ENCODE measurements around the gene FRAS1. TPM values are rescaled to one million over a fixed set of nuclear protein-coding genes. Genes with fewer than 3 reads are reported as not detected.

Gene FRAS1
- total and polyA plus RNA-seq, 2 of the 8 experiments (the other 6 are each of a cell fraction or from before 2014, with no cell fraction given): 38.5 to 109 TPM

DNA sequence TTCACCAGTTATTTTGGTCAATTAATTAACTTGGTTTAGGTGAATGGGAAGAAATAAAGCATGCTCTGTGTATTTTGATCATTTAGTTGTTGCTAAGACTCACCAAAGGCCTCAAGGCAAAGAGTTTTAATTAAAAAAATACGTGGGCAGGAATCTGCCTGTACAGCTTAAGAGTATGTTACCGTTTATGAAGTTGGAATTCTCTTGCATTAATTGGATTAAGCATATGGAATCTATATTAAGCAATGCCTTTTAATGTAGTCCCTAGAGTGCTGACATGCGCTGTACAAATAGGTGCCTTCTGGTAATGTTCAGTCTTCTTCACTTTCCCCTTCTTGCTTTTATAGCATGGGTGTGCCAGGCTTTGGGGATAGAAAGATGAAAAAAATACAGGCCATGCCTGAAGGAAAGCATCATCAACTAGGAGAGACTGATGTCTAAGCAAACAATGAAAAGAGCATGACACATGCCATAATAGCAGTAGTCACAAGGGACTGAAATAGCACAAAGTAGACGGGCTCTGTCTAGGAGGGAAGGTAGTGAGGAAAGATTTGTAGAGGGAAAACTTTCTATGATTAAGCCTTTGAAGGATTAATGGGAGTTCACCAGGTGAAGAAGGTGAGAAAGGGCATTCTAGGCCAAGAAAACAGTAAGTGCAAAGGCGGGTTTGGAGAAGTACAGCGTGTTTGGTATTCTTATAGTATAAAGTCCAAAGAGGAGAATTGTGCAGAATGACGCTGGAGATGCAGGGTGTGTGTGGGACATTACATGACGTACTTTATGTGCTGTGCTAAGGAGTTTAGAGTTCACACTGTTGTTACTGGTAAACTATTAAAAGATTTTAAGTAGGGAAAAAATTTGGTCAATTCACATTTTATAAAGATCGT lies 268.4 kb downstream of the FRAS1 start:
- FAIRE-seq: no peak
- 83% methylated on average over 9 of the region's 9 CpGs; no CpG with 5 or more reads in 1 of the 2 experiments for WGBS, 2 experiments (ENCODE audit: extremely low coverage in 1 of 2, insufficient coverage in 1 of 2, insufficient read length in 1 of 2, insufficient replicate concordance in 2 of 2, low coverage in 1 of 2, low lambda C conversion rate in 2 of 2, missing lambda C conversion rate in 1 of 2)
- H3K14ac ChIP-seq (ENCODE audit: insufficient read length): no peak overlapping the region
- ChIA-PET CTCF (ENCODE audit: partially characterized antibody) (interaction anchor here (1.2 kb wide), 1 partner anchor 16 kb away, joined by 3 read pairs; no protein-coding TSS in a partner anchor), POLR2A (ENCODE audit: partially characterized antibody) (interaction anchor here (0.9 to 1.3 kb wide), 3 partner anchors 9 to 29 kb away, joined by 3 to 4 read pairs (median 3); no protein-coding TSS in a partner anchor)
- H3K18ac ChIP-seq (ENCODE audit: extremely low read depth, low read length): no peak overlapping the region
- no peak overlapping the region for H2BK15ac ChIP-seq (ENCODE audit: low read length)
- no peak overlapping the region for H3K9ac ChIP-seq (replicated peaks in 1 of 4; ENCODE audit: extremely low read depth in 1 of 4, low read depth in 3 of 4, low read length in 3 of 4)
- no peak overlapping the region for H4K8ac ChIP-seq (ENCODE audit: extremely low read depth, insufficient read depth, low read length)
- H3K27me3 ChIP-seq (replicated peaks in 1 of 4; ENCODE audit: control insufficient read depth in 3 of 4, extremely low read depth in 1 of 4, insufficient read depth in 3 of 4, low read length in 3 of 4): no peaks in the 10 kb centered on the region
- no peak overlapping the region for H3K23ac ChIP-seq (ENCODE audit: insufficient read length)
- H2BK5ac ChIP-seq (ENCODE audit: low read depth, low read length): no peak overlapping the region
- H2AK5ac ChIP-seq (ENCODE audit: low read depth, low read length): no peak overlapping the region
- DNase-seq (ENCODE audit: low read depth in 1 of 2, low spot score in 2 of 2): no peak
- no peaks in the 10 kb centered on the region for H3K23me2 ChIP-seq (ENCODE audit: low read depth, low read length)
- 0 out of 7 replicates have a peak, but pooled peaks cover 0 to 2% (median 0%) of the 10 kb centered on the region in 4 experiments for H3K4me1 ChIP-seq (replicated peaks in 1 of 4; ENCODE audit: control insufficient read depth in 3 of 4, insufficient read depth in 4 of 4, low read length in 3 of 4)
- no peaks in the 10 kb centered on the region for H3K9me3 ChIP-seq (ENCODE audit: insufficient read depth in 2 of 2, low read depth in 1 of 2, low read length in 1 of 2)
- H3K4me2 ChIP-seq (ENCODE audit: insufficient read depth in 1 of 2, low read depth in 2 of 2, low read length in 2 of 2): no peak overlapping the region
- no peak overlapping the region for H2BK20ac ChIP-seq (ENCODE audit: low read length)
- no peaks in the 10 kb centered on the region for H4K20me1 ChIP-seq (replicated peaks in 1 of 2; ENCODE audit: control insufficient read depth in 1 of 2, insufficient read depth in 2 of 2, low read length in 2 of 2)
- H4K5ac ChIP-seq (ENCODE audit: insufficient read length, low read depth, low read length): no peak overlapping the region
- no peak overlapping the region for H3K4ac ChIP-seq (replicated peaks; ENCODE audit: insufficient read length, low read depth, low read length)
- peaks cover 0 to 22% (median 5%) of the 10 kb centered on the region in 4 experiments; a peak in 7 of 8 replicates for H3K36me3 ChIP-seq (ENCODE audit: control insufficient read depth in 2 of 4, insufficient read depth in 4 of 4, low read length in 3 of 4)
- no peak overlapping the region for H3K27ac ChIP-seq (ENCODE audit: low read depth, low read length)
- H4K91ac ChIP-seq (replicated peaks; ENCODE audit: insufficient read length, low read length): no peak overlapping the region
- no peak overlapping the region for H2AFZ ChIP-seq (ENCODE audit: low read length)
- no peaks in the 10 kb centered on the region for H3K79me2 ChIP-seq (ENCODE audit: control insufficient read depth in 1 of 2, insufficient read depth in 2 of 2, low read length in 2 of 2)
- H3K4me3 ChIP-seq (ENCODE audit: extremely low read depth in 1 of 4, insufficient read depth in 2 of 4, low read depth in 3 of 4, low read length in 4 of 4): no peak overlapping the region
- no peak overlapping the region for H3K56ac ChIP-seq (replicated peaks; ENCODE audit: insufficient read length, low read depth, low read length)
- H3K79me1 ChIP-seq (ENCODE audit: low read depth, low read length): no peaks in the 10 kb centered on the region
- no peak overlapping the region for H2BK120ac ChIP-seq (replicated peaks; ENCODE audit: low read depth, low read length)
- H2BK12ac ChIP-seq (ENCODE audit: low read depth, low read length): no peak overlapping the region
- TF ChIP-seq, protein P1, sequence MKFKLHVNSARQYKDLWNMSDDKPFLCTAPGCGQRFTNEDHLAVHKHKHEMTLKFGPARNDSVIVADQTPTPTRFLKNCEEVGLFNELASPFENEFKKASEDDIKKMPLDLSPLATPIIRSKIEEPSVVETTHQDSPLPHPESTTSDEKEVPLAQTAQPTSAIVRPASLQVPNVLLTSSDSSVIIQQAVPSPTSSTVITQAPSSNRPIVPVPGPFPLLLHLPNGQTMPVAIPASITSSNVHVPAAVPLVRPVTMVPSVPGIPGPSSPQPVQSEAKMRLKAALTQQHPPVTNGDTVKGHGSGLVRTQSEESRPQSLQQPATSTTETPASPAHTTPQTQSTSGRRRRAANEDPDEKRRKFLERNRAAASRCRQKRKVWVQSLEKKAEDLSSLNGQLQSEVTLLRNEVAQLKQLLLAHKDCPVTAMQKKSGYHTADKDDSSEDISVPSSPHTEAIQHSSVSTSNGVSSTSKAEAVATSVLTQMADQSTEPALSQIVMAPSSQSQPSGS (IDR thresholded peaks at IDR 0.05; ENCODE audit: low read length): no peak
- TF ChIP-seq SUZ12 (IDR thresholded peaks at IDR 0.05; ENCODE audit: low read length): no peak
- TF ChIP-seq EP300 (IDR thresholded peaks at IDR 0.05; ENCODE audit: borderline replicate concordance in 1 of 2, low read depth in 2 of 2, low read length in 2 of 2): no peak
- no peak for TF ChIP-seq MAFK (IDR thresholded peaks at IDR 0.05; ENCODE audit: low read depth, low read length)
- no peak for TF ChIP-seq RAD21 (IDR thresholded peaks at IDR 0.05 in 1 of 2, conservative IDR thresholded peaks at IDR 0.05 in 1 of 2; ENCODE audit: low read depth in 2 of 2, low read length in 2 of 2)
- TF ChIP-seq SP1 (IDR thresholded peaks at IDR 0.05; ENCODE audit: low read depth, low read length): no peak
- no peak for TF ChIP-seq RNF2 (IDR thresholded peaks at IDR 0.05; ENCODE audit: borderline replicate concordance, low read depth, low read length, missing control alignments, poor library complexity, severe bottlenecking)

Data from H1 (cell line).